HK-2 (cell line): Measurements from ENCODE around the gene HPCAL1.

Source experiments
- DNase-seq: peaks from one replicate; pipeline ENCODE4 v3.0.0-alpha.2; 2018; ENCODE audit not compliant: unreplicated experiment

The HPCAL1 gene

GRCh38 chr2:10337449-10338269 lies 35.0 kb downstream of the HPCAL1 start:
- no peak for DNase-seq

- DNase-seq: no peak
Measured at GRCh38 chr2:10338270-10339188, 35.8 kb downstream of the HPCAL1 start.

- DNase-seq: no peak
Measured at GRCh38 chr2:10339647-10340592, 37.2 kb downstream of the HPCAL1 start.

GRCh38 chr2:10340593-10340975 lies 37.9 kb downstream of the HPCAL1 start:
- DNase-seq: no peak

GRCh38 chr2:10341193-10341592 lies 38.5 kb downstream of the HPCAL1 start:
- DNase-seq: no peak

GRCh38 chr2:10342245-10342951 lies 39.7 kb downstream of the HPCAL1 start:
- DNase-seq: no peak

GRCh38 chr2:10343191-10343590 lies 40.5 kb downstream of the HPCAL1 start:
- no peak for DNase-seq

GRCh38 chr2:10343658-10344057 lies 41.0 kb downstream of the HPCAL1 start:
- no peak for DNase-seq

- no peak for DNase-seq
Measured at GRCh38 chr2:10344105-10345066, 41.7 kb downstream of the HPCAL1 start.

GRCh38 chr2:10345126-10345525 lies 42.4 kb downstream of the HPCAL1 start:
- DNase-seq: no peak

- DNase-seq: no peak
Measured at GRCh38 chr2:10345813-10346212, 43.1 kb downstream of the HPCAL1 start.

- DNase-seq: no peak
Measured at GRCh38 chr2:10346929-10347561, 44.3 kb downstream of the HPCAL1 start.

GRCh38 chr2:10347562-10347948 lies 44.9 kb downstream of the HPCAL1 start:
- no peak for DNase-seq

GRCh38 chr2:10348891-10349290 lies 46.2 kb downstream of the HPCAL1 start:
- DNase-seq: no peak

- DNase-seq: no peak
Measured at GRCh38 chr2:10350761-10351160, 48.1 kb downstream of the HPCAL1 start.

- DNase-seq: no peak
Measured at GRCh38 chr2:10352361-10352760, 49.7 kb downstream of the HPCAL1 start.

GRCh38 chr2:10352972-10353371 lies 50.3 kb downstream of the HPCAL1 start:
- DNase-seq: no peak

- DNase-seq: no peak
Measured at GRCh38 chr2:10353931-10354330, 51.2 kb downstream of the HPCAL1 start.

GRCh38 chr2:10354399-10354798 lies 51.7 kb downstream of the HPCAL1 start:
- no peak for DNase-seq
